HepG2 (cell line): ENCODE measurements around the gene PHLPP2. TPM values are rescaled to one million over a fixed set of nuclear protein-coding genes. Genes with fewer than 3 reads are reported as not detected.

Experiments used
- ARNTL ChIP-seq: sonication (generic); formaldehyde crosslinking; IDR thresholded peaks from 2 replicates; pipeline ENCODE4 v1.4.0; 2020; ENCODE audit warnings: mild to moderate bottlenecking, missing genetic modification reagents
- BHLHE40 ChIP-seq: IDR thresholded peaks from 2 replicates; pipeline ENCODE4 v1.6.1; 2011; ENCODE audit warnings: low read length, improper control_type of control experiment
- CCDC6 ChIP-seq: sonication (generic); formaldehyde crosslinking; IDR thresholded peaks from 2 replicates; pipeline ENCODE4 v1.8.1; 2022; ENCODE audit warnings: mild to moderate bottlenecking, missing genetic modification reagents, moderate library complexity
- MEIS2 ChIP-seq: sonication (generic); formaldehyde crosslinking; IDR thresholded peaks from 2 replicates; pipeline ENCODE4 v1.9.0; 2021; ENCODE audit warnings: mild to moderate bottlenecking, missing genetic modification reagents
- NBN ChIP-seq: fragments of 450-650 bp; conservative IDR thresholded peaks from 2 replicates; pipeline ENCODE4 v1.6.1; 2017
- NR2F2 ChIP-seq: IDR thresholded peaks from 2 replicates; pipeline ENCODE4 v1.6.1; 2012; ENCODE audit warnings: low read depth, inconsistent platforms, borderline replicate concordance
- POGK ChIP-seq: sonication (generic); formaldehyde crosslinking; conservative IDR thresholded peaks from 2 replicates; pipeline ENCODE4 v1.8.0; 2022; ENCODE audit warnings: mild to moderate bottlenecking, moderate library complexity, missing genetic modification reagents
- SNAPC2 ChIP-seq: sonication (generic); formaldehyde crosslinking; IDR thresholded peaks from 2 replicates; pipeline ENCODE4 v1.8.1; 2022; ENCODE audit warnings: mild to moderate bottlenecking, missing genetic modification reagents
- SOX6 ChIP-seq, 2 experiments: fragments of 450-650 bp in 1 of 2; sonication (generic) in 1 of 2; formaldehyde crosslinking in 1 of 2; IDR thresholded peaks; 2 replicates each; pipeline versions ENCODE4 v1.4.0 to v1.6.1; 2017 to 2020; ENCODE audit warnings: antibody characterized with exemption in 1 of 2, mild to moderate bottlenecking in 1 of 2, missing genetic modification reagents in 1 of 2
- TFDP2 ChIP-seq: sonication (generic); formaldehyde crosslinking; IDR thresholded peaks from 2 replicates; pipeline ENCODE4 v1.4.0; 2020; ENCODE audit warnings: missing genetic modification reagents
- ZBTB49 ChIP-seq: sonication (generic); formaldehyde crosslinking; IDR thresholded peaks from 2 replicates; pipeline ENCODE4 v1.4.0; 2020; ENCODE audit warnings: missing genetic modification reagents, borderline replicate concordance
- ZNF160 ChIP-seq: sonication (generic); formaldehyde crosslinking; IDR thresholded peaks from 2 replicates; pipeline ENCODE4 v1.8.0; 2022; ENCODE audit warnings: mild to moderate bottlenecking, inconsistent platforms, missing genetic modification reagents
- ZNF225 ChIP-seq: sonication (generic); formaldehyde crosslinking; IDR thresholded peaks from 2 replicates; pipeline ENCODE4 v1.4.0; 2020; ENCODE audit warnings: mild to moderate bottlenecking, missing genetic modification reagents
- ZNF326 ChIP-seq: sonication (generic); formaldehyde crosslinking; IDR thresholded peaks from 2 replicates; pipeline ENCODE4 v1.4.0; 2020; ENCODE audit warnings: missing genetic modification reagents, borderline replicate concordance
- ZNF367 ChIP-seq: sonication (generic); formaldehyde crosslinking; IDR thresholded peaks from 2 replicates; pipeline ENCODE4 v1.4.0; 2020; ENCODE audit warnings: missing genetic modification reagents, borderline replicate concordance
- ZNF512B ChIP-seq: sonication (generic); formaldehyde crosslinking; IDR thresholded peaks from 2 replicates; pipeline ENCODE4 v1.5.1; 2020; ENCODE audit warnings: missing genetic modification reagents, mild to moderate bottlenecking, borderline replicate concordance
- ZNF746 ChIP-seq: sonication (generic); formaldehyde crosslinking; IDR thresholded peaks from 2 replicates; pipeline ENCODE4 v1.8.0; 2022; ENCODE audit warnings: mild to moderate bottlenecking, missing genetic modification reagents
- polyA plus RNA-seq, 8 experiments: library from polyadenylated mRNA; depleted of rRNA in 3 of 8; stranded (reverse) in 7 of 8; unstranded in 1 of 8; fragments of >200 nt; fragmentation: Illumina TruSeq in 4 of 8; extraction: Trizol in 4 of 8; gene quantifications; 2 replicates each; pipeline versions ENCODE4 v1.2.1 to v1.2.3, GENCODE V29; 2011 to 2016; ENCODE audit warnings: low read depth in 4 of 8, missing spikeins in 1 of 8, mixed read lengths in 1 of 8; ENCODE audit not compliant: insufficient read depth in 1 of 8
- total RNA-seq, 5 experiments: library from RNA; depleted of rRNA; stranded (reverse); fragments of >200 nt; fragmentation: Illumina TruSeq; extraction: Trizol; gene quantifications; 2 replicates each; pipeline ENCODE4 v1.2.3, GENCODE V29; 2016; ENCODE audit warnings: low read depth in 1 of 5

PHLPP2 gene
- total and polyA plus RNA-seq, 2 of the 13 experiments (the other 11 are each of a cell fraction or from before 2014, with no cell fraction given), result 8.9 TPM

GRCh38 chr16:71610936-71611871 lies 113.3 kb downstream of the PHLPP2 start (continued):
- TF ChIP-seq ZNF512B (no peak), POGK (CRISPR knock-in tag) (peak; percentile 74; the same call in 1 of the 2 replicates), SOX6 (IDR thresholded peaks at IDR 0.05) (no peak), SOX6 (CRISPR knock-in tag; IDR thresholded peaks at IDR 0.05) (peak; percentile 78), ZNF225 (CRISPR knock-in tag) (no peak; the same call in 1 of the 2 replicates), NBN (no peak), ZBTB49 (peak; percentile 33; the same call in 1 of the 2 replicates), SNAPC2 (CRISPR knock-in tag) (no peak), TFDP2 (CRISPR knock-in tag) (no peak), ZNF160 (CRISPR knock-in tag) (no peak), MEIS2 (CRISPR knock-in tag) (0 out of 2 replicates have a peak, but pooled peaks have one; percentile 50), ZNF367 (CRISPR knock-in tag) (peak; percentile 49; the same call in 1 of the 2 replicates), BHLHE40 (0 out of 2 replicates have a peak, but pooled peaks have one; percentile 31), CCDC6 (CRISPR knock-in tag) (no peak), ZNF326 (CRISPR knock-in tag) (no peak), ZNF746 (no peak), ARNTL (CRISPR knock-in tag) (no peak), NR2F2 (no peak)
